ENCODE results near the gene CSMD2.

Gene CSMD2

DNA sequence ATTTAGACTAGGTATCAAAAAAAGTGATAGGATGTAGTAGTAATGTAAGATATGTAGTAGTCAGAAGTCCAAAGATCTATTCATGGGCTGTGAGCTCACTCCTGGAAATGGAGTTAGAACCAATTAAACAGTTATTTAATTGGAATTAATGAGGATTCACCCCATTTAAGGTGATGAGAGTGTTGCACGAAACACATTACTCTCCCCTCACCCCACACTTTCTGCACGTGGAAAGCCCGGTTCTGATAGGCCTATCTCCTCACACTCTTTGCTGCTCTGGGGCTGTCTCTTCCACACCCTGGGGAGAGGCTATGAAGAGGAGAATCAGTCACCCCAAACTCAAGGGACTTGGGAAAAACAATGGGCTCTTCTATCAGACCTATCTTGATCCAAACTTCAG lies 174.7 kb downstream of the CSMD2 start:
- DNase-seq, result no peak

DNA sequence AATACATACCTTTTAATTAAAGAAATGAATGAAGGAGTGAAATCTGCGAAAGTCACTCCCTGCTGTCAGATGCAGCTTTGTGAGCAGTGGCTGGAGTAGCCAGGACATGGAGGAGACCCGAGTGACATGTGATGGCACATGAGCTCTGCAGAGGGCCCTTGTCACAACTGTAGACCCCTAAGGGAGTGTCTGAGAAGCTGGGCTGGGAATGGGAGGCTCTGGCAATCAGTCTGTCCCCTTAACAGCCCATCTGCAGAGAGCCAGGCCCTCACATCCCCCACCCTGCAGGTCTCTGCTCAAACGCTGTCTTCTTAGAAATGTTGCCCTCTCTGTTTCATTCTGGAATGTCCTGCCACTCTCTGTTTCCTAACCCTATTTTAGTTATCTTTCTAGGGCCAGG lies 176.9 kb downstream of the CSMD2 start:
- no peak for DNase-seq

DNA sequence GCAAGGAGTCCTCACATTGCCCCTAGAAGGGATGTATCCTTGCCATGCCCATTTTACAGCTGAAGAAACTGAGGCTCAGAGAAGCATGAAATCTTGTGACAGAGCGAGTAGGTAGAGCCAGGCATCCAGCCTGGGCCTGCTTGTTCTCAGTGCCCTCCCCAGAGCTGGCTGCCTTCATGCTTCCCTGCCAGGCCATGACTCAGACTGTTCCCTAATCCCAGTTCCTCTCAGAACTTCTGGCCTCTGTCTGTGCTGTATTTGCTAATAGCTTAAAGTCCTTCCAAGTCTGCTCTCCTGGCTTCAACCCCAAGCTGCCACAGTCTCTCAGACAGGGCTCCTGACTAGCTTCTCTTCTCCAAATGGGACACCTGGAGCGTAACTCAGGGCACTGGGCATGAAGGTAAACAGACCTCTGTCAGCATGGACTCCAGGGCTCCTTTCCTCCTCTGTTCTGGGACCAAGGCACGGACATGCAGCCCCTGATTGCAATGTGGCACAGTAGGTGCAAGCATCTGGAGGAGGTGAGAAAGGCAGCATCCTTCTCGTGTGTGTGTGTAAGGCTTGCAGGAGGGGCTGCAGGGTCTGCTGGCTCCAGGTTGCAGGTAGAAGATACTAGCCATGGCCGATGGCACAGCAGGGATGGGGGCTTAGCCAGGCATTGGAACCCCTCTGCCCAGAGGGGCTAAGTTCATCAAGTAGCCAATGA lies 178.5 kb downstream of the CSMD2 start:
- no peak for DNase-seq

DNA sequence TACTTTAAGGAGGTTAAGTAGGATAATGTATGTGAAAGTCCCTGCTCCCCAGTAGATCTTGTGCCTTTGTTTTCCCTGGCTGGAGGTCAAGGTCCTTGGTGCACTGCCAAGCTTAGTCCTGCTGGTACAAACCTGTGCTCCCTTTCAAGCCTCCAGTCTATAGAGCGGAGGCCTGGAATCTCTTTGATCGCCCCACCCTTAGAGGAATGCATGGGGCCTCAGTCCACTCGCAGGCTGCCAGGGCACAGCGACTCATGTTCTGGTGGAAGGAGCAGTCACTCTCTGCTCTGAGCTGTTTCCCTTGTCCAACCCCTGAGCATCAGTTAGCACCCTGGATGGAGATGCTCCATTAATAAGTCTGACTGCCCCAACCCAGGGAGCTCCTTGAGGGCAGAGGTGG lies 179.4 kb downstream of the CSMD2 start:
- DNase-seq, result no peak

- DNase-seq, result no peak
Measured at GRCh38 chr1:33984906-33985565, 180.0 kb downstream of the CSMD2 start.

DNA sequence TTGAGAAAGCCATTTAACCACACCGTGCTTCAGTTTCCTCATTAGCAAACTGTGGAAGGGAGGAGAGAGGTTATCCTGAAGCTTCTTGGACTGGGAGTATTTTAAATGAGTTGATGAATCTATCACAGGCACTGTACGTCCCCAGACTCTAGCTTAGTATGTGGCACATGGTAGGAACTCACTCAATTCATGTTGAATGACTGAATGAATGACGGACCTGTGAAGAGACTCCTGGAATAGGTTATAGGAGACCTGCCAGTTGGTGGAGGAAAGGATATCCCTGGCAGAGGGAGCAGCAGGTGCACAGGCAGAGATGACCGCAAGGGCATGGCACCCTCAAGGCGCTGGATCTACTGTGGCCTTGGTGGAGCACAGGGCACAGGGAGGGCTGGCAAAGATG lies 182.6 kb downstream of the CSMD2 start:
- no peak for DNase-seq

DNA sequence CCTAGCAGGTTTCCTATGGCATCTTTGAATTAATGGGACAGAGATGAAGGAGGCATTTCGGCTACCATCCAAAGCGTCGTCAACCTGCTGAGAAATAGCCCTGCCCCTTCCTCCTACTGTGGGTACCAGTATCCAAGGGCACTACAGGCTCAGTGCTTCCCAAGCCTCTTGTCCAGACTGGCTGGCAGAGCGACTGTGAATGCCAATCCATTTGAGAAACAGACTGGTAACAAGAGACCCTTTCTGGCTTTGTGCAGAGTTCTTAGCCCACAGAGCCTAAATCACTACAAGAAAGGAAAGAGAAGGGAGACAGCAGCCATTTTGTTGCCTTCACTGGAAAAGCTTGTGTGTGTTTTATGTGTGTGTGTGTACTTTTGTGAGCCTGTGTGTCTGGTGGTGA lies 185.7 kb downstream of the CSMD2 start:
- DNase-seq, result no peak

- DNase-seq, result no peak
Measured at GRCh38 chr1:33975961-33976360, 189.1 kb downstream of the CSMD2 start.

GRCh38 chr1:33973799-33974545 lies 191.1 kb downstream of the CSMD2 start:
- no peak for DNase-seq

- DNase-seq, result no peak
Measured at GRCh38 chr1:33972676-33973395, 192.2 kb downstream of the CSMD2 start.

DNA sequence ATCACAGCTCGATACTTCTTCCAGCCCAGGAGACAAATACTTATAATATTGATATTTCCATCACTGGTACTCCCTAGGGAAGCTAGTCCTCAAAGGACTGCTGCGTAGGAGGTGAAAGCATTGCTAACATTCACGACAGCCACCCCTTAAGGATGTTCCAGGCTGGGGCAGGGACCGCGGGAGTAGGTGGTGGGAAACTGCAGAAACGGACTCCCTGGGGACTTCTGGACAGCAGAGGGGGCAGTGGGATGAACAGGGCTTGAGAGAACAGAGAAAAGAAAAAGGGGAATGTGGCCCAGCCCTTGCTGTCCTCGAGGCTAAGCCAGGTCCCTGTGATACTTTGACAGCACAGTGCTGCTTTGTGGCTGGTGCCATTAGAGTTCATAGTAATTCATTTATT lies 193.1 kb downstream of the CSMD2 start:
- DNase-seq, result no peak

- DNase-seq, result no peak
Measured at GRCh38 chr1:33971018-33971710, 193.9 kb downstream of the CSMD2 start.

DNA sequence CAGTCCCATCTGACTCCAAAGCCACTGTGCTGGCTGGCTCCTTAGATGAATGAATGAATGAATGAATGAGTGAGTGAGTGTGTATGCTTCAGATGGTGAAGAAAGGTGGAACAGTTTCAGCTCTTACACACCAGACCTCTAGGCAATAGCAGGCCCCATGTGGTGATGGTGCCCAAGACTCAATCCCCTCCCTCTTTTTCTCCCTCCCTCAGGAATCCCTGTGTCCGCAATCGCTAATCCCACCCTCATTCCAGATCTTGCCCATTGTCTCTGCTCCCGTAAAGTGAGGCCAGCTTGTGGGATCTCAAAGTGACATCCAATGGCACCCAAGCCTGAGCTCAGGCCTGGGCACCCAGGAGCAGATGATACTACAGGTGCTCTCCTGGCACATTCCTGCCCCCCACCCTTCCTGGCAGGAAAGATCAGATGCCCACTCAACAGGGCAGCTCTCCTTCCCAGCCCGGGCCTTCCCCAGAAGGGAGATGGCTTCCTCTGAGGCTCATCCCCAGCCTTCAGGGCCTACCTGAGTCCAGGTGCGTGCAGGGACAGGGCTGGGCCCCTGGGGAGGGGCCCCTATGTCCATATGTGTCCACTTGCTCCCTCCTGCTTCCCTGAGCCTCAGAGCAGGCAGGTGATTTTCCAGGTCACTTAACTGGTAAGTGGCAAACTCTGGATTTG lies 194.7 kb downstream of the CSMD2 start:
- DNase-seq, result no peak

- no peak for DNase-seq
Measured at GRCh38 chr1:33966346-33967141, 198.5 kb downstream of the CSMD2 start.

DNA sequence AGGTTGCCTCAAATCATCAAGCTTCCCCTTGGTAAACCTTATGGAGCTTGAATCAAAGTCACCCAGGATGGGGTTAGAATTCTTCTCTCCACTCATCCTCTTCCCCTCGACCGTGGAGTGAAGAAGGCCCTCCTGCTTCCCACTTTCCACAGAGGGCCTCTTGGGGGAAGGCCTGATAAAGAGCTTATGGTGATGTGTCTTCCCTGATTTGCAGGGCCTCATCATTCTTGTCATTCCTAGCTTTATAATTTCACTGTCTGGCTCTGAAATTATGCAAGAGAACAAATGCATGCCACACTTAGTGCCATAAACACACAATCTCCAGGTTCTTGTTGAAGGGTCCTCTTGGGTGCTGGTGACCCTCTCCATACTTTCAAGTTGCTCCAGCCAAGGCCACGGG lies 199.9 kb downstream of the CSMD2 start:
- no peak for DNase-seq

GRCh38 chr1:33962061-33962460 lies 203.0 kb downstream of the CSMD2 start:
- no peak for DNase-seq

DNA sequence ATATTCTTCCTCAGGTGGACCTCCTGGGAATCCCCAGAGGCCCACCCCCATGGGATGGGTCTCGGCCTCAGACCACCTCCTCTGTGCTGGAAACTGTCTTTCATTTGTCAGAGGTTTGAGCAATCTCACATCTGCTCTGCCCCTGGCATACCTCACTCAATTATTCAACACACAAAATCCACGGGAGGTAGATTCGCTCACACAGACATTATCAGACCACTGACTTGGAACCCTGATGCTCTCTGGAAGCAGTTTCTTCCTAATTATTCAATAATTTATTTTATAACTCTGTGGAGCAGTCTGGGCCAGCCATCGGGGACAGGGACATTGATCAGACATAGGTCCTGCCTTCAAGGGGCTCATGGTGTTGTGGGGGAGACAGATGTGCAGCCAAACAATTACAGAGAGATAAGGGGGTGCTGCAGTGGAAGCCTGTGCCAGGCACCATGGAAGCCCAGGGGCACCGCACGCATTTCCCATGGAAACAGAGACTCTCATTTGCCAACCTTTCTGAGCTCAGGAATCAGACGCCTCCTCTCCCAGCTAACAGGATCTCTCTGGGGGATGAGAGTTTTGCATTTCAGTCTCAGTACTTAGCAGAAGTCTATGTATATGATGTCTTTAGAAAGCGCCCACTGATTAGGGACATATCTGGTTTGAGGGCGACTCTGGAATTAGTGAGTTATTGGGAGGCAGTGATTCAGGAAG lies 204.7 kb downstream of the CSMD2 start:
- no peak for DNase-seq

DNA sequence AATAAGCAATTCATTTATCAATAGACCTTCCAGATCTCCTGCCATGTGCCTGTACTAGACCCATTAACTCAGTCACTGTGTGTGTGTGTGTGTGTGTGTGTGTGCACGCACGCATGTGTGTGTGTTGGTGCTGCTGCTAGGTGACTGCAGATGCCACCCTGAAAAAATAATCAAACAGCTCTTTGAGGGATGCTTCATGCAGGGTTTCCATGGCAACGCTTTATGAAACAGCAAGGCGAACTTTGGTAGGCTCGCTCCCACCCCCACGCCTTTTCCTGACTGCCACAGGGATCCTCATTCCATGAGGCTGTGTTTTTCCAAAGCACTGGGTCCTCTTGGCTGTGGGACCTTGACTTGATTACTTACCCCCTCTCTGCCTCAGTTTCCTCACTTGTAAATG lies 207.2 kb downstream of the CSMD2 start:
- DNase-seq, result no peak

DNA sequence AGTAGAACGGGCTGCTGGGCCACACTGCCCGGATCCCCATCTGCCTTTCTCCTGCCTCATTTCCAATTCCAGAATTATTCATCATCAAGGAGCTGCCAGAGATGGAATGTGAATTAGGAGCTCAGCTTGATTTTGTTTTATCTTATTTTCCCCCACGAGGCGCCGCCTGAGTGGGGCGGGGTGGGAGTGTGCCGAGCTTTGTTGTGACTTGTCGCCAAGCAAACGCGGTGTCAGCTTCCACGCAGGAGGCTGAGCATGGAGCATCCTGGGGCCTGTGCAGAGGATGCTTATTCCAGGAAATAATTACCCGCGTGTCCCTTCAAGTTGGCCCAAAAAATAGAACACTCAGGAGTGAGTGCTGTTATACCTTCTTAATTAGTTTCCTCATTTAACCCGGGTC lies 209.9 kb downstream of the CSMD2 start:
- DNase-seq, result no peak

DNA sequence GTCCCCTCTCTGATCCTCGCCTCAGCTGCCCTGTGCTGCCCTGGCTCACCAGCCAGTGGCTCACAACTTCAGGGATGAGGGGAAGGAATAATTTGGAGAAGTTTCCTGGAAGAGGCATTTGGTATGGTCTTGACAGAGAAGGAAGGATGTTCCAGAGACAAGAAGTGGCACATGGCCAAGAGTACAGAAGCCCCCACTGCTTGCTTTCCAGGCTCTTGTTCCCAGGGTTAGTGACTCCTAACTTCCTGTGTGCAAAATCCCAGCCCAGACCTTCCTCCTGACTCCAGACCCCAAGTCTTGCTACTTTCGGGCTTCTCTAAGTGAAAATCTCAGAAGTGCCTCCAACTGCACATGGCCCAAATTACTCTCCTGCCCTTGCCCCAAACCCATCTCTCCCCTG lies 215.5 kb downstream of the CSMD2 start:
- DNase-seq, result no peak

- DNase-seq, result no peak
Measured at GRCh38 chr1:33948291-33948690, 216.7 kb downstream of the CSMD2 start.
